ENCODE measurements around the gene TOMM5. TPM values are rescaled to one million over a fixed set of nuclear protein-coding genes. Genes with fewer than 3 reads are reported as not detected.
A peak's percentile ranks its signal among the peaks of the same experiment; 100 is the strongest.

TOMM5 gene
- total RNA-seq (2014; rRNA removed; shearing (Covaris generic); ENCODE audit: low replicate concordance) = 206 and 292 TPM in 2 replicates

DNA sequence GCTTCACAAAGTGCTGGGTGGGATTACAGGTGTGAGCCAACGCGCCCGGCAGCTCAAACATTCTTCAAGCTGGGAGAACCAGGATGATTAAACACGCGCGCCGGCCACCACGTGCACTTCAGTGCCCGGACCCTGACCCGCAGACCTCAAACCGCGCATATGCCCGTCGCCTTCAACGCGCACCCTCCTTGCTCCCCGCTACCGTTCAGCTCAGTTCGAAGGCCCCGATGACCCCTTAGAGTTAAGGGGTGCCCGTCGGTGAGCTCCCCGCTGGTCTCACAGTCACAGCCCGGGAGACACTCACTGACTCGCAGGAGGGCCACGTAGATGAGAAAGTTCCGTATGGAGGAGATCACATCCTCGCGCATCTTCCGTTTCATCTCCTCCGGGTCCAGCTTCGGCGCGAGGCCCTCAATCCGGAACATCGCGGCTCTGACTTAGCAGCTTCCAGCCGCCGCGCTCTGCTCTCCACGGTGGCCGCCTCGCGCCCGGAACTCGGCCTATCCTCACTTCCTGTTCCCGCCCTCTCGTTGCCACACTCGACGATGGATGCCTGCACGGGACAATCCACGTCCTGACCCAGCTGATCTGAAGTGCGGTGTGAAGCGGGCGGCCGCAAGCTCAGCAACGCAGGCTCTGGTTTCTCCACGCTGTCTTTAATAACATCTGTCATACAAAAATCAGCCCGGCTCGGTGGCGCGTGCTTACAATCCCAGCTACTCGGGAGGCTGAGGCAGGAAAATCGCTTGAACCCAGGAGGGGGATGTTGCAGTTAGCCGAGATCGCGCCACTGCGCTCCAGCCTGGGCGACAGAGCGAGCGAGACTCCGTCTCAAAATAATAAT, at the start of gene TOMM5:
Gene TOMM5, minus strand, starts transcription at position 490 of the 844 bp plus-strand sequence. Its CDS starts 65 bp downstream, at position 425.
- DNase-seq (ENCODE audit: low read depth) = peak; percentile 72
- in situ Hi-C loops (cut with HindIII; ENCODE audit: low pct_unique_long_range_greater_than_20kb, low sequenced_read_pairs) = no loop called here

DNA sequence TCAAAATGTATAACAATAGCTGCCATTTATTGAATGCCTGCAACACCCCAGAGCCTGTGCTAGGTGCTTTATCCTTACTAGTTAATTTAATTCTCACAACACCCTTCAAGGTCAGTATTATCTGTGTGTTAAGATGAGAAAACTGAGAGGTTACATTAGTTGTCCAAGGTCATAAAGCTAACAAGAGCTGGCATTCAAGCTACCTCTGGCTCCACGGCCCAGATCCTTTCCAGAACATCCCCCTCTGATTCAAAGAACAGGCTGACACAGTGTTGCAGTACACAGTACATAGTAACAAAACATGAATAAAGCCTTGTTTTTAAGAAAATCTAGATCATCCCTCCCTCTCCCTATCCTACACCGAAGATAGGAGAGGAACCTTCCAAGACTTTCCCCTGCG, 48.9 kb upstream of the TOMM5 start:
- in situ Hi-C loops (cut with HindIII; ENCODE audit: low pct_unique_long_range_greater_than_20kb, low sequenced_read_pairs) = no loop called here
- DNase-seq (ENCODE audit: low read depth) = no peak

DNA sequence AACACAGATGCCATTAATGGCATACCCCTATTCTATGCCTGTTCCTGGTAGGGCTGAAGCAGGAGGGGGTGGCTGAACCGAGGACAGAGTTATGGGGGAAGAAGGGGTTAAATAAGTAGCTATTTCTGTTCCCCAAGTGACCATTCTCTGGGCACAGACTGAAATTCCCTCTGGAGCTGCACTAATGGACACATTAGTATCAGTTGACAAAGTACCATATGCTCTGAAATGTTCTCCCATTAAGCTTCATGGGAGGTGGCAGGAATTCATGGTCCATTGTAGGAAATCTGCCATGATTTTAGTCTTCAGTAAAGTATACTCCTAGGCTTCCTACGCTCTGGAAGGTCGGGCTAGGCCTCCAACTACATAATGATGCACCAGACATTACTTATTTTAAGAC, 47.8 kb upstream of the TOMM5 start:
- no peak for DNase-seq (ENCODE audit: low read depth)
- in situ Hi-C loops (cut with HindIII; ENCODE audit: low pct_unique_long_range_greater_than_20kb, low sequenced_read_pairs) = no loop called here

DNA sequence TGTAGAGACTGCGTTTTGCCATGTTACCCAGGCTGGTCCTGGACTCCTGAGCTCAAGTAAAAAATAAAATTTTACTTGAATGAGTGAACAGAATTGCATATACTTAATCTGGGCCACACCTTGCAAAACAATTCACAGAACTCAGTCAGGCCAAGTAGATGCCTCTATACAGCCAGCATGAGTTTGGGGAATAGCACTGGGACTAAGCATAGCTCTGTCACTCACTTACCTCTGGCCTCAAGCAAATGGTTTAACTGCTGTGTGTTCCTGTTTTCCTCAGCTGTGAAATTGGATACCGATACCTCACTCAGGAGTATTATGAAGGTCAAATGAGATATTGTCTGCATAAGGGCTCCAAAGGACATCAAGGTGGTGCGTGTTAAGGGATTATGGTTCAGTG, 47.4 kb upstream of the TOMM5 start:
- no peak for DNase-seq (ENCODE audit: low read depth)
- in situ Hi-C loops (cut with HindIII; ENCODE audit: low pct_unique_long_range_greater_than_20kb, low sequenced_read_pairs) = no loop called here

DNA sequence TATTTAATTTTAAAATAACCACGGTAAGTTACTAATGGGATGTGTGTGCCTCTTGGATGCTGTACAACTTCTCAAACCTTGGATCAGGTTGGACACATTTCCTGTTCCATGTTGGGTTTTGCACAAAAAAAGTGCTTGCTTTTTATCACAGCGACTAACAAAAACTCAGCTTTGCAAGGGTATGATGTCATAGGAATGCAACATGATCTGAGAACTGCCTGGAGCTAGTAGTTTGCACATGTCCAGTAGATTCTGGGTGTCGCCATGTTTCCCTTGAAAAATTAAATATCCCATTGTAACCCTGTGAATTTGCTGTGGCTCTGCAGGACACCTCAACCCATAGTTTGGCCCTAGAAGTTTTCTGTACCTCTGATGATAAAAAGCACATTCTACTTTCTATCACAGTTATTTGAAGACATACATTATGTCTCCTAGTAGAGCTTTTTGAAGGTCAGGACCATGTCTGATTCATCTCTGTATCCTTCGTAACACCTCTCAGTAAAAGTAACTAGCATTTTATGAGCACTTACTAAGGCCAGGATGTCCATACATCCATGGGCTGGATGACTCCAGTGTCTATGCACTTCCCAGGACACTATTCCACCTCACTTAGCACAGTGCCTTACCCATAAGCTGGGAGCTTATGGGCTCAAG, 46.8 kb upstream of the TOMM5 start:
- in situ Hi-C loops (cut with HindIII; ENCODE audit: low pct_unique_long_range_greater_than_20kb, low sequenced_read_pairs) = no loop called here
- no peak for DNase-seq (ENCODE audit: low read depth)

DNA sequence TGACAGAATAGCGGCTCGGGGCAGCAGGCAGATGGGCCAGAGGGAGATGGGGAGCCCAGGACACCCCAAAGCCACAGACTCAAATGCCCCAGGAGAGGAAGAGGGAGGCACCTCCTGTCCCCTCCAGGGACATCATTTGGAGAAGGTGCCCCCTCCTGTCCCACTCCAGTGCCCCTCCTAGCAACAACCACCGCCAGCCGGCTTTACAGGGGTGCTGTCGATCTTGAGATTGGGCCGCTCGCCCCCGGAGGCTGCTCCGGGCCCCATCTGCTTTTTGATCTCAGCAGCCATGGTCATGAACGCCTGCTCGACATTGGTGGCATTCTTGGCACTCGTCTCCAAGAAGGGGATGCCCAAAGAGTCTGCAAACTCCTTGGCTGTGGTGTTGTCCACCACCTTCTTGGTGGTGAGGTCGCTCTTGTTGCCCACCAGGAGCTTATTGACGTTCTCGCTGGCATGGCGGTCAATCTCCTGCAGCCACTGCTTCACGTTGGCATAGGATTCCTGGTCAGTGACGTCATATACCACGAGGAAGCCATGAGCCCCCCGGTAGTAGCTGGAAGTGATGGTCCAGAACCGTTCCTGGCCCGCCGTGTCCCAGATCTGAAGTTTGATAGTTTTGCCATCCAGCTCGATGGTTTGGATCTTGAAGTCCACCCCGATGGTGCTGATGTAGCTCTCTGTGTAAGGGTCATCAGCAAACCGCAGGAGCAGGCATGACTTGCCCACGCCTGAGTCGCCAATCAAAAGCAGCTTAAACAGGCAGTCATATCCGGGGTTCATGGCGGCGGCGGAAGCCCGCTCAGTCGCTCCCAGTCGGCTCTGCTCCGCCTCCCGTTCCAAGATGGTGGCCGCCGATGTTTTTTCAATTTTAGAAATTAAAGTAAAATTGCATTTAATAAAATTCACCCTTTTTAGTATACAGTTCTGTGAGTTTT, 44.4 kb upstream of the TOMM5 start:
- no peak for DNase-seq (ENCODE audit: low read depth)
- in situ Hi-C loops (cut with HindIII; ENCODE audit: low pct_unique_long_range_greater_than_20kb, low sequenced_read_pairs) = no loop called here

DNA sequence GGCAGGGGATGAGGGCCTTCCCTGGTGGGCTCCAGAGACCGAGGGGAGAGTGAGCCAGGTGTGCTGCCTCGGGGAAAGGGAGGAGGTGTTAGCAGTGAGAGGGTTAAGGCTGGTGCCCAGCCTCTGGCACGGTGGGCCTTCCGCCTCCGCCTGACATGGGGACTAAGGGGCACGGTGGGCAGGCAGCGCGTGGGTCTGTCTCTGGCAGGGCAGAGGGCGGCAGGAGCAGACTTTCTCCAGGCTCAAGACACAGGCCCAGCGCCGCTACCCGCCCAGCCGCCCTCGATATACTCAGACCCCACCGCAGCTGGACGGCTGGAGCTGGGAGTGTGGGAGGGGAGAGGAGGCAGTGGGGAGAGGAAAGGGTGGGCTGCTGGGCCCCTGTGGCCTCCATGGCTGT, 43.4 kb upstream of the TOMM5 start:
- in situ Hi-C loops (cut with HindIII; ENCODE audit: low pct_unique_long_range_greater_than_20kb, low sequenced_read_pairs) = no loop called here
- DNase-seq (ENCODE audit: low read depth) = no peak

DNA sequence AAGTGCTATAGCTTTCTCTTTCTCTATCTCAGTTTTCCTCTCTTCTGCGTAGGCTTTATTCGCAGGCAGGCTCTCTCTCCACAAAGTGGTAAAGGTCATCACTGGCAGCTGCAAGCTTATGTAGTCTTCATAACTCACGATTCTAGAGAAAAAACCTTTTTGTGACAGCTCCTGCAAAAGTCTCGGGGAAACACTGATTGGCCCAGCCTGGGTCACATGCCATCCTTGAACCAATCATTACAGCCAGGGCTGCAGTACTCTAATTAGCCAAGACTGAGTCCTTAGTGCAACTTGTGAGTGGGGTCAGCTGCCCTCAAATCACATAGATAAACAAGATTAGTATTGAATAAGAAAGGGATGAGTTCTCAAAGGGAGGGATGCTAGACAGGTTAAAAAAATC, 40.1 kb upstream of the TOMM5 start:
- DNase-seq (ENCODE audit: low read depth) = no peak
- in situ Hi-C loops (cut with HindIII; ENCODE audit: low pct_unique_long_range_greater_than_20kb, low sequenced_read_pairs) = no loop called here

DNA sequence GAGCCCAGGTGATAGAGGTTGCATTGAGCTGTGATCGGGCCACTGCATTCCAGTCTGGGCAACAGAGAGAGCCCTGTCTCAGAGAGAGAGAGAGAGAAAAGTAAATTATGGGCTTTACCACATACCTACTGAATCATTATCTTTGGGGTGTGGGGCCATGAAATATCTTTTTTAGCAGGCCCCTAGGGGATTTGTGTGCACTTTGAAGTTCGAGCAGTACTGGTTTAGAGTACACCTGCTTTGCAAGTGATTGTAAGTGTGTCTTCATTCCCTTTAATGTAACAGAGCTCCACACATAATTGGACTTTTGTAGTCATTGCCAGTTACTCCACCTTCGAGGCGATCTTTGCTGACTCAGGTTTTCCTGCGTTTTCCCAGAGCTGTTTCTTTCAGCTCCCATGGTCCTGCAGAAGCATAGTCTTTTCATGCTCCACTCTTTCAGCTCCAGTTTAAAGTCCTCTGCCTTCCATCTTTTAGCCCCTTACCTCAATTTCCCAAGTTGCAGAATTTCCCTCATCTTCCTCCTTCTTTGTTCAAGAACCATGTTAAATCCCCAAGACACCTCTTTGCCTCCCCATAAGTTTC, 34.4 kb upstream of the TOMM5 start:
- in situ Hi-C loops (cut with HindIII; ENCODE audit: low pct_unique_long_range_greater_than_20kb, low sequenced_read_pairs) = no loop called here
- DNase-seq (ENCODE audit: low read depth) = no peak

DNA sequence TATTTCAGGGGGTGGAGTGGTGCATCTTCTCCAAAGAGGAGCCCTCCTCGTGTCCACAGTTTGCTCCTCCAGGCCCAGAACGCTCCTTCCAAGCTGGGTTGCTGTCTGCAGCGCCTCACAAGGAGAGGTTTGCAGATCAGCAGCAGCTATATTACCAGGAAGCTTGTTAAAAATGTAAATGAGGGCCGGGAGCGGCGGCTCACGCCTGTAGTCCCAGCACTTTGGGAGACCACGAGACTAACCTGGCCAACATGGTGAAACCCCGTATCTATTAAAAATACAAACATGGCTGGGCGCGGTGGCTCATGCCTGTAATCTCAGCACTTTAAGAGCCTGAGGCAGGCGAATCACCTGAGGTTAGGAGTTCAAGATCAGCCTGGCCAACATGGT, 33.4 kb upstream of the TOMM5 start:
- in situ Hi-C loops (cut with HindIII; ENCODE audit: low pct_unique_long_range_greater_than_20kb, low sequenced_read_pairs) = no loop called here
- DNase-seq (ENCODE audit: low read depth) = no peak

DNA sequence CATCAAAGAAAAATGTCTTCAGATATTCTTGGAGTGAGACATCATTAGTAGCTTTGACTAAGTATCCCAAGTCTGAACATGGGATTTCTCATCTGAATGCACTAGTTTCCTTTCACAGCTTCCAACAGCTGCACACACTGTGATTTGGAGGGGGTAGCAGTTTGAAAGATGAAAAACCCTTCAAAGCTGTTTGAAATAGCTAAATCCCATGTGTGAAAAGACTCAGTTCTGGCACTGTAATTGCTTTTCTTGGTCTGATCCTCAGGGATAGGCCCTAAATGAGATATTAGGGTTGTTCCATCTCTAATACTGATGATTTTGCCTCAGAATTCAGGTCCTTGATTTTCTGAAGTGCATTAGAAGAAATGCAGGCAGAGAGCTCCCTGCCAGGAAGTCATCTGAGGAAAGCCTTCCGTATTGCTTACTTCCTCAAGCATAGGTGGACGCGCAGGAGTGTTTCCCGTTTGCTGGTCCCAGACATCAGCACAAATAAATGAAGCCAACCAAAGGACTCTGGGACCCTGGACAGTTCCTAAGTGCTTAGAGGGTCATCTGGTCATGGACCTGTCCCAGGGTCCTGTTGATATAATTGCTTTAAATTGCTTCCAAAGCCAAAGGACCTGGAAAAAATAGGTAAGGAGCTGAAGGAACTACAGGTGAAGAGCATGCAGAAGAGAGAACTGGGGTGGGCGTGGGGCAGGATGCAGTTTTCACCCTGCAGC, 32.8 kb upstream of the TOMM5 start:
- in situ Hi-C loops (cut with HindIII; ENCODE audit: low pct_unique_long_range_greater_than_20kb, low sequenced_read_pairs) = no loop called here

DNA sequence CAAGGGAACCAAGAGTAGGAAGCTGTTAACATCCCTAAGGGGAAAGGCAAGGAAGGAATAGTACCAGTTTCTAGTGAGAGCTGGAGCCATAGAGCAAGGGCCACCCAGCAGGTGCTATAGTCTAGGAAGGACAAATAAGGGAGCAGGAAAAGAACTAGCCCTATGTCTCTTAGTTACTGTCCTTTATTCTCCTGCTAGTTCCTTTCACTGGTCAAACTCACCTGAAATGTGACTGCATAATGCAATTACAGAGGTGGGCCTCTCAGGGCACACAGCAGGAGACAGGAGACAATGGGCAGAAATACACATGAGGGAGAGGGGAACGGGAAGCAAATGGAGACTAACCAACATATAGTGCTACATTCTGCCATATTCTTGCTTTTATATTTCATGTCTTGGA, 31.7 kb upstream of the TOMM5 start:
- in situ Hi-C loops (cut with HindIII; ENCODE audit: low pct_unique_long_range_greater_than_20kb, low sequenced_read_pairs) = no loop called here
- no peak for DNase-seq (ENCODE audit: low read depth)

More for the DNA sequence above, 32.8 kb upstream of the TOMM5 start:
- no peak for DNase-seq (ENCODE audit: low read depth)

DNA sequence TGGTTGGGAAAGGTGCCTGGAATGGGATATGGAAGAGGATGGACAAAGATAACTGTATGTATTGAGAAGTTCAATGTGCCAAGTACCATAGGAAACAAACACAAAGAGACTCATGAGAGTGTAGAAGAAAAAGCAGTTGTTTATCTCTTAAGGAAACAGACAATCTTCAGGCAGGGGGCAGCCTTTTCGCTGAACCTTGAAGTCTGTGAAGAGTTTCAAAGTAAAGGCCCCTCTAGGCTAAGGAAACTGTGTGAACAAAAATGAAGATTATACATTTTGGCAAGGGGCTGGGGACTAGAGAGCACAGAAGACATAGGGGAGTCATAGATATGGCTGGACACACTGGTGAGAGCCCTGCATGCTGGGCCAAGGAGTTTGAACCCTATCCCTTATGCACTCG, 30.9 kb upstream of the TOMM5 start:
- no peak for DNase-seq (ENCODE audit: low read depth)

DNA sequence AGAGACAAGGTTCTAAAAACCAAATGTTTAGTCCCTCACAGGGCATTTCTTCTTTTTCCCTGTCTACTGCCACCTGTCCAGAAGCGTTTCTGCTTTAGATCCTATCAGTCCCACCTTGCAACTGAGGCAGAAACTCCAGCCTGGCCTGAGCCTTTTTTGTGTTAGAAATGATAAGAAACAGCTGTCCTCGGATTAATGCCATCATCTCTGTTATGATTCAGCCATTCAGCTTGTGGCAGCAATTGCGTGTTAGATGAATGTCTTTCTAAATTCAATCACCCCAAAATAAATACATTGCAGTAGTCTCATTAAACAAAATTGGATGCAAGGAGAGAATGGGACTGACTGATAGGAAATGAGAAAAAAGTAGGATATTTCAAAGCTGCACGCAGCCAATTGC, 30.1 kb upstream of the TOMM5 start:
- in situ Hi-C loops (cut with HindIII; ENCODE audit: low pct_unique_long_range_greater_than_20kb, low sequenced_read_pairs) = no loop called here
- no peak for DNase-seq (ENCODE audit: low read depth)

More for the DNA sequence above, 30.9 kb upstream of the TOMM5 start:
- in situ Hi-C loops (cut with HindIII; ENCODE audit: low pct_unique_long_range_greater_than_20kb, low sequenced_read_pairs) = no loop called here

DNA sequence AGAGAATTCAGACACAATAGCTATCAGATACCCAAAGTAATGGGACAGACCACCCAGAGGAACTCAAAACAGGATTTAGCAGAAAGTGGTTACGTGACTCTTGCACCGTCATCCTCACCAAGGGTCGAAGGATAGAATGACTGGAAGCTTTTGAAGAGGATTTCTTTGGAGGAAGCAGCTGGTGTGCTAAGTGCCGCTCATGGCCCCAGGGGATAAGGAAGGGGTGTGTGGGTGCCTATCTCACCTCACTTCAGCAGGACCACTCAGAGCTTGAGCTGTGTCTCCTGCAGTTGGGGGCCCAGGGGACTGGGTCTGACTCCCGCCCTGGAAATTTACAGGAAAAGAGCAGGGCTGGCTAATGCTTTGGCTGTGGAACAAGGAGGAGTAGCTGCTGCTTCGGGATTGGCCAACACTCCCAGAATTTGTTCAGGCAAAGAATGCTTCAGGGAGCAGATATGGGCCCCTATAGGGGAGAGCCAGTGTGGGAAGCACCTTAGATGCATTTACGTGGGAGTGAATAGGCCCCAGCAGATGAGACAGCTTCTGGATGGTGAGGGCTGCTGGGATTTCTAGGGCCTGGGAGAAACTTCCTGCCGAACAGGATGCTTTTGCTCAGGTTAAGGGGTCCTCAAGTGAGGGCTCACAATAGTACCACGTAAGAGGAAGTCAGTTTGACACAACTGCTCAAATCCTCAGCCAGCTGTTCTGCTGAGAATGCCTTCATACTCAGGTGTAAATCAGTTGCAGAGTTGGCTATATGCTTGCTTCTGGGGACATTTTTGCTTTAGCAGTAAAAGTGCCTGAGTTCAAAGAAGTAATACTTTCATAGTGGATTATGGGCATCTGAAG, 29.1 kb upstream of the TOMM5 start:
- in situ Hi-C loops (cut with HindIII; ENCODE audit: low pct_unique_long_range_greater_than_20kb, low sequenced_read_pairs) = no loop called here
- no peak for DNase-seq (ENCODE audit: low read depth)

DNA sequence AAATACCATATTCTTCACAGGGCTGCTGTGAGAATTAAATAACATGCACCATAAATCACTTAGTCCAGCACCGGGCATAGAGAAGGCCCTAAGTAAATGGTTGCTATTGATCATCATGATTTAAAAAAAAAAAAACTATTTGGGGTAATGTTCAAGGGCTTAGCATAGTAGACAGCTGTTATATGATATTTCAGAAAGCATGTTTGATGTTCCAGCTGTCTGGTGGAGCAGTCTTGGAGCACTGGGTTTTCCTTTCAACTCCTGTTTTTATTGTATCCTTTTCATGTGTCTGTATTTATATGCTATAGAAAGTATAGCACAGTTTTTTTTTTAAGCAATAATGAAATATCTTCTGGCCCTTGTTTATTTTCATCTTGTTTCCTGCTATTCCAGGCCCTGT, 28.0 kb upstream of the TOMM5 start:
- in situ Hi-C loops (cut with HindIII; ENCODE audit: low pct_unique_long_range_greater_than_20kb, low sequenced_read_pairs) = no loop called here
- DNase-seq (ENCODE audit: low read depth) = no peak

DNA sequence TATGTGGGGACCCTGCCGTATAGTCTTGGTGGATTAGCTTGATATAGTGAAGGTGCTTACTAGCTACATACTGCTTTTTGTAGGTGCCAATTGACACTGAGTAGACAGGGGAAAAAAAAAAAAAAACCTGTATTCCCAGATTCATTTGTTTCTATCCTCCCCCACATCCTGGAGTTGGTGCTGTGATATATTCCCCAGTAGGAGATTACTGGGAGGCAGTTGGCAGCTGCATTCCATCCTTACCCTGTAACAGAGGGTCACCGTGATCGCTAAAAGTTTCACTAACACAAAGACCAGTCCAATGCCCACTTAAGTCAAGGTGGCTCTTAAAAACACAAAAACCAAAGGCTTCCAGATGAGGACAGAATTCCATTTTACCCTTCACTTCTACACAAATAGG, 27.4 kb upstream of the TOMM5 start:
- DNase-seq (ENCODE audit: low read depth) = no peak
- in situ Hi-C loops (cut with HindIII; ENCODE audit: low pct_unique_long_range_greater_than_20kb, low sequenced_read_pairs) = no loop called here
